GM21515 (cell line): Measurements from ENCODE around the gene CACNA2D4.
"Not testable (repeated sequence)": the region's sequence is repeated elsewhere in the genome, so short reads cannot be mapped to it uniquely, and the experiment has no call there.

ENCODE experiments used
- ATAC-seq: cut with Tn5 transposase; IDR thresholded peaks from one replicate; pipeline ENCODE4 v1.9.1; 2021; ENCODE audit not compliant: unreplicated experiment

The CACNA2D4 gene, protein sequence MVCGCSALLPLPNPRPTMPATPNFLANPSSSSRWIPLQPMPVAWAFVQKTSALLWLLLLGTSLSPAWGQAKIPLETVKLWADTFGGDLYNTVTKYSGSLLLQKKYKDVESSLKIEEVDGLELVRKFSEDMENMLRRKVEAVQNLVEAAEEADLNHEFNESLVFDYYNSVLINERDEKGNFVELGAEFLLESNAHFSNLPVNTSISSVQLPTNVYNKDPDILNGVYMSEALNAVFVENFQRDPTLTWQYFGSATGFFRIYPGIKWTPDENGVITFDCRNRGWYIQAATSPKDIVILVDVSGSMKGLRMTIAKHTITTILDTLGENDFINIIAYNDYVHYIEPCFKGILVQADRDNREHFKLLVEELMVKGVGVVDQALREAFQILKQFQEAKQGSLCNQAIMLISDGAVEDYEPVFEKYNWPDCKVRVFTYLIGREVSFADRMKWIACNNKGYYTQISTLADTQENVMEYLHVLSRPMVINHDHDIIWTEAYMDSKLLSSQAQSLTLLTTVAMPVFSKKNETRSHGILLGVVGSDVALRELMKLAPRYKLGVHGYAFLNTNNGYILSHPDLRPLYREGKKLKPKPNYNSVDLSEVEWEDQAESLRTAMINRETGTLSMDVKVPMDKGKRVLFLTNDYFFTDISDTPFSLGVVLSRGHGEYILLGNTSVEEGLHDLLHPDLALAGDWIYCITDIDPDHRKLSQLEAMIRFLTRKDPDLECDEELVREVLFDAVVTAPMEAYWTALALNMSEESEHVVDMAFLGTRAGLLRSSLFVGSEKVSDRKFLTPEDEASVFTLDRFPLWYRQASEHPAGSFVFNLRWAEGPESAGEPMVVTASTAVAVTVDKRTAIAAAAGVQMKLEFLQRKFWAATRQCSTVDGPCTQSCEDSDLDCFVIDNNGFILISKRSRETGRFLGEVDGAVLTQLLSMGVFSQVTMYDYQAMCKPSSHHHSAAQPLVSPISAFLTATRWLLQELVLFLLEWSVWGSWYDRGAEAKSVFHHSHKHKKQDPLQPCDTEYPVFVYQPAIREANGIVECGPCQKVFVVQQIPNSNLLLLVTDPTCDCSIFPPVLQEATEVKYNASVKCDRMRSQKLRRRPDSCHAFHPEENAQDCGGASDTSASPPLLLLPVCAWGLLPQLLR

DNA sequence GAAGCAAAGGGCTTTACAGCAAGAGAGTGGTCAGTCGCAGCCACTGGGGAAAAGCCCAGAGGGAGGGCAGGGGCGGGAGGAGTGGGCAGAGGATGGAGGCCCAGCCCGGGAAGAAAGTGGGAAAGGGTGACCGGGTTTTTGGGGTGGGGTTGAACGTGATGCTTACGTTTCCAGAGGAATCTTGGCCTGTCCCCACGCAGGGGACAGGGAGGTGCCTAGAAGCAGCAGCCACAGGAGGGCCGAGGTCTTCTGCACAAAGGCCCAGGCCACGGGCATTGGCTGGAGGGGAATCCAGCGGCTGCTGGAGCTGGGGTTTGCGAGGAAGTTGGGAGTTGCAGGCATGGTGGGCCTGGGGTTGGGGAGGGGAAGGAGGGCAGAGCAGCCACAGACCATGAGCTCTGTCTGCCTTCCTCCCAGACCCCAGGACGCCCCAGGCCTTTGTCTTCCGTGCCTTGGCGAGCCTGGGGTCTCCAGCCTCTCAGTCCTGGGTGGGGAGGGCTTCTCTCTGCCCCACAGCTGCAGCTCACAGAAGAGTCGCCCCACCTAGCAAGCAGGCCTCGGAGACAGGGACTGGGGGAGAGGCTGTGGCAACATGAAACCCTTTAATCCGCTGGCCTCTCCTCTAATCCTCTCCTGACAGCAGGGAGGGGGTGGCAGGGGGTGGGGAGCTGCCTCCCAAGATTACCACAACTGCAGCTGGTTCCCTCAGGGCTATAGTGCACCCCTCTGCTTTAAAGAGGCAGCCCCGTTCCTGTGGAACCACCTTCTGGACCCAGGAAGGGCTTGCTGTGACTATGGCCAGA is at the start of gene CACNA2D4:
Gene CACNA2D4 (minus strand): TSS at position 572 of the 803 bp plus-strand sequence. CDS start 179 bp downstream, at position 393.
- no peak for ATAC-seq

DNA sequence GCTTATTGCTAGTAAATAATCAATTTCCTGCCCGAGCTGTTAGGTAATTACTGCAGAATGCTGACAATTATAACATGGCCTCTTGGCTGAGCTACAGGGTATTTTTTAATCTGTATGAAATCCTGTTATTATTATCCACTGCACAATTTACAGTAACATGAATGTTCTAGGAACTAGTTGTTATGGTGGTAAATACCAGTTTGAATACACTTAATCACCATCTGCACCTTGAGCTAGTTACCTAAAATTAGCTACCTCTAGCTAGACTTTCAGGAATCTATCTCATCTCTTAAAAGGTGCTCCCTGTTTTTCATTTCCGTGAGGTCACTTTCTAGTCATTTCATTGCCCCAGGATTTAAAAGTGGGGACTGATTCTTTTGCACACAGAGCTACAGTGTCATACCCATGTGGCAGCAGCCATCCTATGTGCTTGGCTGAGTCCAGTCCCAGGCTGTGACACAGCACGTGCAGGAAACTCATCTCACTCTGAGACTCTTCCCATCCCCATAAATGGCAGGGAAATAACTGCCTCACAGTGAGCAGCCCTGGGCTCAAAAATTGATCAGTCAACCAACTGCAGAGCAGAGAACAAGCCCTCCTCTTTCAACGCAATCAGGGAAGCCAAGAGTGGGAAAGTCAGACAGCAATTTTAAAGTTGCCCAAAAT is 48.2 kb upstream of the CACNA2D4 start:
- no peak for ATAC-seq

DNA sequence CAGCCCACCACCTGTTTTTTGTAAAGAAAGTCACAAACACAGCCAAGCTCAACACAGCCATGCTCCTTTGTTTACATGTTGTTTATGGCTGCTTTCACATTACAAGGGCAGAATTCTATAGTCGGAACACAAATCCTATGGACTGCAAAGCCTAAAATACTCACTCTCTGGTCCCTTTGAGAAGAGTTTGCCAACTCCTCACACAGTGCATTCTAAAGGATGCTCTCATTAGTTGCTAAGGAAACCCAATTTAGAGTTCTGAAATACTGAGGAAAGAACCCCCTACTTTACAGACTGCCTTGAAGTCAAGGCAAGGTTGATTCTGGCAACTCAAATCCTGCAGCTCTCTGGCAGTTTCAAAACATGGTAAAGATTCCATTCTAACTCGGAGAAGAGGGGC is 47.5 kb upstream of the CACNA2D4 start:
- no peak for ATAC-seq

DNA sequence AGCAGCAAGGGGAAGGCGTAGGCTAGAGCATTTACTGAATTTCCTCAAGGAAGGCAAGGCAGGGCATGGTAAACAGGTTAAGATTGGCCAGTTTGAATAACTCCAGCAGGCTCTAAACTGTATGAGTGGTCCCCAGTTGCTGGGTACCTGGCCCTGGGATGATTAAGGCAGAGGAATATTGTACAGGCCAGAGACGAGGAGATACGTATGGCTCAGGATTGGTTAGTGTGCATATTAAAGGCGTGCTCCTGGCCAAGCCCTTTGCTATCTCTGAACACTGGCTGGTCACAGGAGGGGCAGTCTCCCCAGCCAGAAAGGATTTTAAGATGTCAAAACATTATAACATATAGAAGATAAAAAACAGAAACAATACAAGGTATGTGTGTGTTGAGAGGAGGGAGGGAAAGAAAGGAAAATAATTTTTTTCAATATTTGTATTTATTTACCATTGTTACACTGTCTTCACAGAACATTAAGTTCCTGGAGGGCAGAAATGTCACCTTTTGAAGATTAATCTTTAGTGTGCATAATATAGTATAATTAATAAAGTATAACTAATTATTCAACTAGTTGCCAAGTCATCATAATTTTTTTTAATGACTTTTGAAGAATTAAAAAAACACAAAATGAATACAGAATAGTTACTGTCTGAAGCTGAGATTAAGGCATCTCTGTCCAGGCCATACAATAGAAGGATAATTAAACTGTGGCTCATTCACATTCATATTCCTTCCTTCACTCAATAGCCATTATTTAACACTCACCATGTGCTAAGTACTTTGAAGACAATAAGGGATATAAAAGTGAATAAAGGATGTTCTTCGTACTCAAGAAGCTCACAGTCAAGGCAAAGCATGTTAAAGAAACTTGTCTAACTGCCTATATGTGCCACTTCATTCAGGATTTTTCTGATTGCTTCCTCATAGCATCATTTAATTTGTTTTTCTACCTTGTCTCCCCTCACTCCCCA is 43.9 kb upstream of the CACNA2D4 start:
- no peak for ATAC-seq

DNA sequence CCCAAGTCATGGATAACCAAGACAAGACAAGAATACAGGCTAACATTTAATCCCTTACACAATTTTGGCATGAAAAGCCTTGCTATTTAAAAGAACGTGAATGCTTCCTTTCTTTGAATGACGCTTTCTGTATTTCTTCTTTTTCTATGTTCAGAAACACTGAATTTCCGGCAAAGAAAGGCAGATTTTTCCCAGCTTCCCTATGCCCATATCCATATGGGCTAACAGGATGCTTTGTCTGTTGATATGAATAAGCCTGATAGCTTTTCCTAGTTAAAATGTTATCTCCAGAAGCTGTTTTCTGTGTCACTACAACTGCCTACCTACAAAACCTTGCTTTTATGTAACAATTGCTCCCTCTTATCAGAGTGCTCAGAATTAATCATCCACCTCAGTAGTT is 38.3 kb upstream of the CACNA2D4 start:
- ATAC-seq, result no peak

DNA sequence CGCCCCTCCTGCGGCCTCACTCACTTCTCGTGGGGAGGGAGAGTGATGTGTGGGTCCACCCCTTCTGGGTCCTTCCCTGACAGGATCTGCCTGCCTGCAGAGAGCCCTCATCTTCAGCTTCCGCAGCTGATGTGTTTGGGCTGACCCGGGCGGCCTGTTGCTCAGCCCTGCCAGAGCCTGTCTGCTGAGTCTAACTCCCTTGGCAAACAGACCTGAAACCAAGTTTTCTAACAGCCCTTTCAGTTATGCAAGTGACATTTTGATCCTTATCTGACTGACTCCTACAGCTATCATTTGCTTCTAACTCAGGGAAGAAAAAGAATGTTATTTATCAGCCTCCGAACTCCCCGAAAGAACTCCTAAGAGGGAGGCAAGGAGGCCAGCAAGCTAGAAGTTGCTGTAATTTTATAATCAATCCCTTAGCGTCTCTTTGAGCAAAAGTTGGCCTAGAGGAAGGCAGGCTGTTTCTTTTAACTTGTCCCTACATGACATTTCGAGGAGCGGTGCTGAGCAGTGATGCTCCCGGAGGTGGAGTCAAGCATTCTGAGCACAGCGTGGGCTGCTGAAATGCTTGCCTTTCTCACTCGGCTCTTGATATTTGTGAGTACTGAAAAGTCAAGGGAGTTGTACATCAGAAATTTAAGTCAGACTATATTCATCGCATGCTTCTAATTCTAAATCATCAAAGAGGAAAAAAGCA is 31.5 kb upstream of the CACNA2D4 start:
- no peak for ATAC-seq

DNA sequence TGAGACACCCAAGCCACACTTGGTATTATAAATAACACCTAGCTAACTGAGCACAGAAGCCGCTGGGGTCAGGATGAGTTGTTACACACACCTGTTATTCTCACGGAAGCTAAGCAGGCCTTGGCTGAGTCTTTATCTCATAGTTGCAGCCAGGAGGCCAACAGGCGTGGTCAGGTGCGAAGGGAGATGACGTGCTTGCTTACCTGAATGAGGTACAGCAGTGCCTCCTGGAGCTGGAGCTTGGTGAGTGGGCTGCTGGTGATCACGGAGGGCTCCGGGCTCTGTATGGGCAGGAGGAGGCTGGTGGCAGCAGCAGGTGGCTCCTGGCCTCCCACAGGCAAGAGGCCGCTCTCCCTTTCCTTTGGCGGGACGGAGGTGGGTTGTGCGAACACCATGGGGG is 30.4 kb upstream of the CACNA2D4 start:
- no peak for ATAC-seq

DNA sequence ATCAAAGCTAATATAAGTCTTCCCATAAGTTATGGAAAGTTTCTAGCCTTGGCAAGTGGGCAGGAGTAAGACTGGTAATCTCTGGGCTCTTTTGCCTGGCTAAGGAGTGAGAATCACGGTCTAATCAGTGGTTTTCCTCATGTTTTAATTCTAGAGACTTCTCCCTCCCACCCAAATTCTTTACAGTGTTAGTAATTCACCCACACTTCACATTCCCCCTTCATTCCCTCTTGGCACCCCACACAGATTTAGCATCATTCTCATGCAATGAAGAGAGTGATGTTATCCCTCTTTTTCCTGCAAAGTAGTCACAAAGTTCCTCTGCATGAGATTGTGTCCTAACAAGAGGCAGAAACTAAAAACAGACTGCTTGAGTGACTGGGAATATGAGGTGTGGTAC is 28.6 kb upstream of the CACNA2D4 start:
- ATAC-seq, result no peak

DNA sequence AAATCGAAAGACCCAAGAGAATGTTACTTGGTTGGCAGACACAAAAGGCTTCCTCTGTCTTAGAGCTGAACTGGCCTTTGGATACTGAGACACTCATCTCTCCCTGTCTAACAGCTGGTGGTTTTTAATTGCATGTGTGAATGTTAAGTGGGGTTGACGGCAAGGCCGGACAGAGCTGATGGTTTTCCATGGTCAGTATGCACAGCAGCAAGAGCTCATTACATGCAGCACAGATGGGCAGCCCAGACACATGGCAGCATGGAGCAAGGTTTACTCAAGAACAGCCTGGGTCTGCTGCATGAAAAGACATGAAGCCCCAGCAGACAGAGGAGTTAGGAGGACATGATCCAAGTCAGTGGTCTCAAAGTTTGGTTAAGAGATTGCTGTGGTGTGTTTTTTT is 27.8 kb upstream of the CACNA2D4 start:
- ATAC-seq, result no peak

DNA sequence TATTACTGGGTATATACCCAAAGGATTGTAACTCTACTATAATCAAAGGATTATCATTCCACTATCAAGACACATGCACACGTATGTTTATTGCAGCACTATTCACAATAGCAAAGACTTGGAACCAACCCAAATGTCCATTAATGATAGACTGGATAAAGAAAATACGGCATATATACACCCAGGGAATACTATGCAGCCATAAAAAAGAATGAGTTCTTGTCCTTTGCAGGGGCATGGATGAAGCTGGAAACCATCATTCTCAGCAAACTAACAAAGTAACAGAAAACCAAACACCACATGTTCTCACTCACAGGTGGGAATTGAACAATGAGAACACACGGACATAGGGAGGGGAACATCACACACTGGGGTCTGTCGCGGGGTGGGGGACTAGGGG is 27.1 kb upstream of the CACNA2D4 start:
- ATAC-seq, result not testable (repeated sequence)

DNA sequence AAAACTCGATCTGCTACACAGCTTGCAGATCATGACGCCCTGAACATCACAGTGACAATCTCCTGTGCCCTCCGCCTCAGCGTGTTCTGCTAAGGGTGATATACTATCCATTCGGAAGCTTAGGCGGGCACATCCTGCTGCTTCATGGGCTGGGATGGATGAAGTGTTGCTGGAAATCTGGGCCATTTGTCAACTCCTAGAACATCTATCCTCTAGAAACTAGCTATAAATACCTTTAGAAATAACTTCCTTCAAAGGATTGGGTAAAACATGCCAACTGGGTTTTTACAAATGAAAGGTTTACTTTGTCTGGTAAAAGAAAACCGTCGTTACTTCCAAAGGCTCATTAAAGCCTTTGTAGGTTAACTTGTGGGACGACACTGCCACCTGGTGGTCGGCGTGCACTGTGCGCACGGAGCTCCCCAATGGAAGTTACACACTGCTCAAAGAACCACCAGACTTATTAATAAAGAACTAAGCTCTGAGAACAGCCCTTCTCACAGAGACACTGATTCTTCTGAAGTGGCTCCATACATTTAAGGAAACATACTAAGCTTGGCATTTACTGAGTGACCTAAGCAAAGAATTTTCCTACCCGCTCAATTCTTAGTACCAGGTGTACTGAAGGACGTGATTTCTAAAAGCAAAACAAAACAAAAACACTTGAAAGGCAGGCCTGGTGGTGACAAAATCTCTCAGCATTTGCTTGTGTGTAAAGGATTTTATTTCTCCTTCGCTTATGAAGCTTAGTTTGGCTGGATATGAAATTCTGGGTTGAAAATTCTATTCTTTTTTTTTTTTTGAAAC is 21.6 kb upstream of the CACNA2D4 start:
- ATAC-seq, result peak; percentile 54

DNA sequence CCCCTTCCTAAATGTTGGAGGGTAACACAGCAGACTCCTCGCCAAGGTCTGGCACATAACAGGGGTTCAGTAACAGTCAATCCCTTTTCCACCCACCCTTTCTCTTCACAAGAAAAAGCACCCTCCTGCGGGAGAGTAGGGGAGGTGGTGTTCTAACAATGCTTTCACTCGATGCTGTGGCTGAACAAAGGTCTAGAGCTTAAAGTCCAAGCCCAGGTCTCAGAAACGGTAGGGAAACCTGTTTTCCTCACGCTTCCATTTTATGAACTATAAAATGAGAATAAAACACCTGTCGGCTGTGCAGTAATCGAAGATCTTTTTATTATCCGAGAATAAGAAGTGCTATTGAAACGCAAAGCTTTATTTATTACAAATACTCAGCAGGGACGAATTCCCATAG is 20.9 kb upstream of the CACNA2D4 start:
- no peak for ATAC-seq

DNA sequence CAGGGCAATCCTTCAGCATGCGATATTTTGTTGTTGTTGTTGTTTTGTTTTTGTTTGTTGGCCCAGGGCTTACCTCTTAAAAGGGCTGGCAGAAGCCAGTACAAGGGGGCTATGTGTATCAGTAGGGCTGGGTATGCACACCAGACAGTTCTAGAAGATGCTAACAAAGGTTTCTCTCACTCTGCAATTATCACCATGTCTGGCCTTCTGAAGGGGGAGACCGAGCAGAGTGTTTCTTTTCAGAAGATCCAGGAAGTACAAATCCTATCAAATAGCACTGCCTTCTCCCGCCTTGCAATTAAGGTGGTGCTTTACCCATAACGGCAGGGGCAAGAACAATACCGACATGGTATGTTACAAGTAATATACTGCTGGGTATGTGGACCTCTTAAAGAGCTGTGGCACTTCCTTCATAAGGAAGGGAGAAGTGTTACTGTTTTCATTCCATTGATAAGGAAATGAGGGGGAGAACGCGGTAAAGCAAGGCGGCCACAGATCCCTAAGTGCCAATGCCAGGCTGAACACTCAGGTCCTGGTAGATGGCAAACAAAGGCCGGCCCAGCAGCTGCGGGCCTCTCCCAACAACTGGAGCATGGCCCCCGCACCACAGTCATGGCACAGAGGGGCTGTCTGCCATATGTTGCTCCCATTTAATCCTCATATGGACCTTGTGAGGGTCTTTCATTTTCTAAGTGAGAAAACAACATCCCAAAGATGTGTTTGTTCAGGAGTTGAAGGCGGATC is 19.2 kb upstream of the CACNA2D4 start:
- no peak for ATAC-seq

DNA sequence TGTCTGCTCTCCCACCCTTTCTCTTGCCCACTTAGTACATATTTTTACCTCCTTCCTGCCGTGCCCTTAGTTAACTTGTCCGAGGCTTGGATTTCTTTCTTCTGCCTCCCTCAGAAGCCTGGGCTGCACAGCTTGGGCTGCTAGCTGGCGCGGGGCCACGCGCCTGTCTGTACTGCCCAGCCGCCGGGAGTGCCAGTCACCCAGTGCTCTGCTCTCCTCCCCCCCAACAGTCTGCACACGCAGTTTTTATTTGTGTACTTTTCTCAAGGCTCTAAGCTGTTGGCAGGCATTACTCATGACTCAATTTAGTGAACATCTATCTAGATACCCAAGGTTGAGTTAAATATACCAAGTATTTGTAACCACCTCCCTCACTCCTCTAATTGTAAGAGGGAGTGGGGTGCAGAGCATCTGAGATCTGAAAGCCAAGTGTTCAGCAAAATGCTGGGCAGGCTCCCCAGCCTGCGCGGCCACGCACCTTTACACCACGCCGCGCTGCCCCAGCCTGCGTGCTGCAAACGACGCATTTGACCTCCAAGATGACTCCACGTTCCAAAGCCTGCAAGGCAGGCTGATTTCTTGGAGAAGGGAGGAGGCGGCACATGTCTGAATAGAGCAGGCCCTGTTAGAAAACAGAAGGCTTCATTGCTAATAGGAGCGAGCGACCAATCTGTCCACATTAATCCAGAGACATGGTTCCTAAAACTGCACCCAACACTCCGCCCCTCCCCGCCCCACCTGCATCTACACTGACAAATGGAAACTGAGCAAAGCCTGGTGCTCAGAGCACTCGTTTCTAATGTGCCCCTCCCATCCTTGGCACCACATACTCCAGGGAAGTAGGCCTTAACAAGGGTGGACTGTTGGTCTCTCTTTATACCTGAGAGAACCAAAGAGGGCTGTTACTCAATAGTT is 18.2 kb upstream of the CACNA2D4 start:
- no peak for ATAC-seq

DNA sequence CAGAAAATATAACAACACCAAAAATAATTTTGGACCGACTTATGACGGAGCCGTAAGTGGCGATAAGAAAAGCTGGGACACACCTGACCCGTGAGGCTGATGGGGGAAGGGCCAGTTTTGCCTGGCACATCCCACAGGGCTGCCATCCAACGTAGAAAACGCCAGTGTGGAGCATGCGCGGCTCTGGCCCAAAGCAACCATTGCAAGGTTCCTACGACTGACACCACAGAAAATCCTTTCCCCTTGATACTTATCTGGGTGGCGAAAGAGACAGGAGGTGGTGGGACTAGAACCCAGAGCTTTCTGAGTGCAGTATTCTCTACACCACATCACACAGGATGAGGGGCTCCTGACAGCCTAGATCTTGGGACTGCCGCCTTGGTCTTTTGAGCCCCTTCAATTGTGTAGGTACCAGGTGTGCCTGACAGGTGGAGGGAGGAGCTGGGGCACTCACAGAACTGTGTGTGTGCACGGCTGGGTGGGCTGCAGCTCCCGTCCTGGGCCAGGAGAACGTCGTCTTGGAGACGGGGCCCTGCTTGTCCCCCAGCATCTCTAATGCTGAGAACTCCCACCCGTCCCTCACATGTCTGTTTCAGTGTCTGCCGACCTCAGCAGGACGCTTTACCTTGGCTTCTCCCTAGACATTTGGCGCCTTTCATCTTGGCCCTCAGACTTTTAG is 17.4 kb upstream of the CACNA2D4 start:
- ATAC-seq, result no peak
